Activated gamma-delta T cell treated with anti-CD3 and anti-CD28 coated beads, Interleukin-2, amount 50 U/mL, for 16 hours (primary cell): ENCODE measurements around the gene SMARCD2.
A peak's percentile ranks its signal among the peaks of the same experiment; 100 is the strongest.

Source experiments
- DNase-seq: peaks from one replicate; pipeline ENCODE4 v3.0.0-alpha.2; 2020; ENCODE audit warnings: low read depth

SMARCD2 gene

GRCh38 chr17:63832014-63832413 lies 10.5 kb downstream of the SMARCD2 start:
- DNase-seq, result no peak

- DNase-seq, result no peak
These were observed 11.0 kb downstream of the SMARCD2 start for GRCh38 chr17:63831505-63831904.

GRCh38 chr17:63830904-63831491 lies 11.5 kb downstream of the SMARCD2 start:
- no peak for DNase-seq

GRCh38 chr17:63830278-63830677 lies 12.2 kb downstream of the SMARCD2 start:
- DNase-seq, result no peak

DNA sequence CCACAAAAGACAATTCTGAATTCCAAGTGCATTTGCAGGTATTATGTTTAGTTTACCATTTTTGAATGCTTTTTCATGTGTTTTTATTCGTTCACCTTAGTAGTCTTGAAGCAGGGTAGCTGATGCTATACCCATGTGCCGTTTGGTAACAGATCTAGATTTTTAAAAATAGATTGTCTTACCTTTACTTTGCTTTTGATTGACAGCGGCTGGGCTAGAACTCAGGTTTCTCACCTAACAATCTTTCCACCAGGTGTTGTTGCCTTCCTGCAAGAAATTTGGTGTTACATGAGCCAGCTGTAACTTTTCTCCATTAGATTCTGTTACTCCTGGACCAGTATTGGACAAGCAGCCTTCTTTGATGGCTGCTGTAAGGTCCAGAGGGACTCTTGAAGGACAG lies 13.5 kb downstream of the SMARCD2 start:
- no peak for DNase-seq

DNA sequence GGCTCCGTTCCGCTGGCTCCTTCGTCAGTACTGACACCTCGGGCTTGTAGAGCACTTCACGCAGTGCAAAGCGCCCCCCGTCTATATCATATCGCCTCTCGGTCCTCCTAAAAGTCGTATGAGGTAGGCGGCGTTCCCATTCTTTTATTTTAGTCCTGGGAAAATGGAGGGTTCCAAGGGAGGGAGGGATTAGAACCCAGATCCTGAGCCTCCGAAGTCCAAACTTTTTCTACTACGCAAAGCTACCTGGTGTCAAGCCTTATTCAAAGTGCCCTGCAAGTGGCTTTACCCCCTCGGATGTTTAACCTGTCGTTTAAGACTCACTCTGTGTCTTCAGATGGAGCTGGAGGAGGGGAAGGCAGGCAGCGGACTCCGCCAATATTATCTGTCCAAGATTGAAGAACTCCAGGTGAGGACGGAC lies 14.7 kb downstream of the SMARCD2 start:
- DNase-seq, result no peak

- DNase-seq, result peak; percentile 93
These were observed 15.3 kb downstream of the SMARCD2 start, which contains the start of the genes FTSJ3 and PSMC5 for GRCh38 chr17:63827002-63827800. Gene FTSJ3 (minus strand): TSS chr17:63827663. CDS start chr17:63826902, 761 bp downstream. Gene PSMC5 (plus strand): TSS chr17:63827431. CDS start chr17:63827491, 60 bp downstream.

DNA sequence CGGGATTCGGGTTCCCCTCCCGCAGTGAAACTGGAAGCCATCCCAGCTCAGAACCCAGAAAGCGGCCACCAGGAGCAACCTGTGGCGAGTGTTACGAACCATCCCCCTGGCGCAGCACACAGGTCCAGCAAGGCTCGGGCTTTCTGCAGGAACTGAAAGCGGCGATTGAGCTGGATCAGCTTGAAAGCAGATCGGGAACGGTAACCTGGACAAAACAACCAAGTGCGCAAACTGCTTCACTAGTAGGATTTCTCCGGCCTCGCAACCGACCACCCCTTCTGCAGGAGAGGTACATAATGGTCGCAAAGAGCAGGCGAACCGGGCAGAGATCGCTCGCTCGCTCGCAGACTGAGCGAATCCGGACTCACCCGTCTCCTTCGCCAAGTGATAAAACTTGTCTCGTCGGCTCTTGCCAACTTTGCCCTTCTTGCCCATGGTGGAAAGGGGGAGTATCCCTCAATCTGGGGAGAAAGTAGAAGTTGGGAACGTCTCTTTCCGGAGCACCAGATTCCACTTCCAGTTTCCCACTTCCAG lies 15.9 kb downstream of the SMARCD2 start:
- no peak for DNase-seq

- no peak for DNase-seq
These were observed 18.1 kb downstream of the SMARCD2 start for GRCh38 chr17:63824362-63824761.

GRCh38 chr17:63823659-63824331 lies 18.7 kb downstream of the SMARCD2 start:
- no peak for DNase-seq

GRCh38 chr17:63822537-63822936 lies 19.9 kb downstream of the SMARCD2 start:
- DNase-seq, result no peak

- DNase-seq, result no peak
These were observed 20.7 kb downstream of the SMARCD2 start for GRCh38 chr17:63821804-63822203.

DNA sequence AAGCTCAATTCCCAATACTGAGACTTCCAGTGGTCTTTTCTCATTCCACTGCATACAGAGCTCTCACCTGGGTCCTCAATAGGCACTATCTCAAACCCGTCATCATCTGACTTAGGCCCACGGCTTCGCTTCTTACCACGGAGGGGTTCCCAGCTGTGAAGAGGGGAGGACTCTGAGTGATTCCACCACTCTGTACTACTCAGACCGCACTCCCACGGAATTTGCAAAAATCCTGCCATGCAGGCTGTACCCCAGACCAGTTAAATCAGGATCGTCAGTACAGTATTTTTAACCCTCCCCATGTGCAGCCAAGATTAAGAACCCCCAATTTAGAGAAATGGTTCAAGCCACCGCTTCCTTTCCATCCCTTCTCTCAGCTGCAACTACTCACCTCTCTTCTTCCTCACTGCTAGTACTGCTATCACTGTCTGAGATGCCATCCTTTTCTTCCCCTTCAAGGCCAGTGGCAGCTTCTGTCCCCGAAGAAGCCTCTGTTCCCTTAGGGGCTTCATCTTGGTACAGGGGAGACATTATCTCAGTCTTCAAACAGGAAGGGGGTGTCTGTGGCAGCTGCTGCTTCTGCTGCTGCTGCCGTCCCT lies 21.4 kb downstream of the SMARCD2 start:
- no peak for DNase-seq

- DNase-seq, result no peak
These were observed 22.6 kb downstream of the SMARCD2 start for GRCh38 chr17:63819585-63820537.

GRCh38 chr17:63819131-63819530 lies 23.4 kb downstream of the SMARCD2 start:
- no peak for DNase-seq

GRCh38 chr17:63817736-63818385 lies 24.6 kb downstream of the SMARCD2 start:
- DNase-seq, result no peak

- DNase-seq, result no peak
These were observed 25.8 kb downstream of the SMARCD2 start for GRCh38 chr17:63816669-63817068.

DNA sequence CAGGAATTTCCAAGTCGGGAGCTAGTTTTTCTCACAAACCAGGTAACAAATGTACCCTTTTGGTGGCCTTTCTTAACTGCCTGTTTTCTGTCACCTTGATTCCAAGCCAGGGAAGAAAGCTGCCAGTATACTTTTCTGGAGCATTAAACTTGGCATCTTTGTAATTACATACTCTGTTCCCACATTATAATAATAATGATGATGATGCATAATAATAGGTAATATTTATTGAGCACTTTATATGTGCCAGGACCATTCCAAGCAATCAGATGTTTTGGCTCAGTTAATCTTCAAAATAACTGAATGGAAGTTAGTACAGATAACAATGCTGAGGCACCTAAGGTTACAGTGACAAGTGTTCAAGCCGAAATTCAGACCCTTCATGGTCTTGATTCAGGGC lies 26.4 kb downstream of the SMARCD2 start:
- DNase-seq, result no peak

DNA sequence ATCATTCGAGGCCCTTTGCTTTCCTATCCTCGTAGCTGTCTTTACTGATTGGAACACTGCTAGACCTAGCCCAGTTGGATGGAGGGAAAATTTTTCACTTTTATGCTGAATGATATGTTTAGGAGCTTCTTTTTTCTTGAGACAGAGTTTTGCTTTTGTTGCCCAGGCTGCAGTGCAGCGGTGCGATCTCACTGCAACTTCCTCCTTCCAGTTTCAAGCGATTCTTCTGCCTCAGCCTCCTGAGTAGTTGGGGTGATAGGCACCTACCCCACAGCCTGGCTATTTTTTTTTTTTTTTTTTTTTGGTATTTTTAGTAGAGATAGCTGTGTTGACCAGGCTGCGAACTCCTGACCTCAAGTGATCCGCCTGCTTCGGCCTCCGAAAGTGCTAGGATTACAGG lies 32.5 kb downstream of the SMARCD2 start:
- DNase-seq, result no peak

- DNase-seq, result no peak
These were observed 36.9 kb downstream of the SMARCD2 start for GRCh38 chr17:63805591-63805990.

- DNase-seq, result no peak
These were observed 38.2 kb downstream of the SMARCD2 start for GRCh38 chr17:63804328-63804727.
